ENCODE results near the gene ARHGAP15.

The ARHGAP15 gene

DNA sequence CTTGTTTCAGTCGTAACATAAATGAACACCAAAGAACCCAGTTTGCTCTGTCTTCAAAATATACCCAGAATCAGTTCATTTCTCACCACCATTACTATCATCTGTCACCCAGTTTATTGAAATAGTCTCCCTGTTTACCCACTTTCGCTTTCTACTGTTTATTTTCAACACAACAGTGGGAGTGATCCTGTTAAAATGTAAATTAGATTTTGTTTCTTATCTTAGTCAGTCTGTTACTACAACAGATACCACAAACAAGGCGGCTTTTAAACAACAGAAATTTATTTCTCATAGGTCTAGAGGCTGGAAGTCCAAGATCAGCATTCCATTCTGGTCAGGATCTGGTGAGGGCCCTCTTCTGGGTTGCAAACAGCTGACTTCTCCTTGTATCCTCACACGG is 74.8 kb downstream of the ARHGAP15 start:
- no peak overlapping the region for H3K4me3 ChIP-seq (ENCODE audit: low read depth, low read length, poor library complexity, severe bottlenecking)
- H4K20me1 ChIP-seq (ENCODE audit: insufficient read depth, low read length) = no peaks in the 10 kb centered on the region
- no peaks in the 10 kb centered on the region for H3K79me2 ChIP-seq (ENCODE audit: insufficient read depth, low read length)
- no peaks in the 10 kb centered on the region for H3K9me3 ChIP-seq (ENCODE audit: low read length)
- no peaks in the 10 kb centered on the region for H3K4me1 ChIP-seq (ENCODE audit: insufficient read depth, low read length, severe bottlenecking)
- H3F3A ChIP-seq (ENCODE audit: insufficient read depth, low read length) = no peaks in the 10 kb centered on the region
- no peak overlapping the region for H3K4me2 ChIP-seq (ENCODE audit: low read length)
- H3K27me3 ChIP-seq (ENCODE audit: insufficient read depth, low read length) = no peaks in the 10 kb centered on the region
- H3K27ac ChIP-seq (ENCODE audit: low read depth, low read length, poor library complexity, severe bottlenecking) = no peak overlapping the region
- peaks cover 3% of the 10 kb centered on the region; the same call in 1 of the 2 replicates for H3K9me2 ChIP-seq (ENCODE audit: low read depth, low read length)
- no peak overlapping the region for H2AFZ ChIP-seq (ENCODE audit: low read length)
- H3K36me3 ChIP-seq (ENCODE audit: insufficient read depth, low read length) = peaks cover 73% of the 10 kb centered on the region
- no peak overlapping the region for H3K9ac ChIP-seq (ENCODE audit: low read length)
- TF ChIP-seq, protein P1, sequence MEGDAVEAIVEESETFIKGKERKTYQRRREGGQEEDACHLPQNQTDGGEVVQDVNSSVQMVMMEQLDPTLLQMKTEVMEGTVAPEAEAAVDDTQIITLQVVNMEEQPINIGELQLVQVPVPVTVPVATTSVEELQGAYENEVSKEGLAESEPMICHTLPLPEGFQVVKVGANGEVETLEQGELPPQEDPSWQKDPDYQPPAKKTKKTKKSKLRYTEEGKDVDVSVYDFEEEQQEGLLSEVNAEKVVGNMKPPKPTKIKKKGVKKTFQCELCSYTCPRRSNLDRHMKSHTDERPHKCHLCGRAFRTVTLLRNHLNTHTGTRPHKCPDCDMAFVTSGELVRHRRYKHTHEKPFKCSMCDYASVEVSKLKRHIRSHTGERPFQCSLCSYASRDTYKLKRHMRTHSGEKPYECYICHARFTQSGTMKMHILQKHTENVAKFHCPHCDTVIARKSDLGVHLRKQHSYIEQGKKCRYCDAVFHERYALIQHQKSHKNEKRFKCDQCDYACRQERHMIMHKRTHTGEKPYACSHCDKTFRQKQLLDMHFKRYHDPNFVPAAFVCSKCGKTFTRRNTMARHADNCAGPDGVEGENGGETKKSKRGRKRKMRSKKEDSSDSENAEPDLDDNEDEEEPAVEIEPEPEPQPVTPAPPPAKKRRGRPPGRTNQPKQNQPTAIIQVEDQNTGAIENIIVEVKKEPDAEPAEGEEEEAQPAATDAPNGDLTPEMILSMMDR (IDR thresholded peaks at IDR 0.05; ENCODE audit: low read length) = no peak
- no peak for TF ChIP-seq EZH2 (IDR thresholded peaks at IDR 0.05; ENCODE audit: borderline replicate concordance, low read length)

DNA sequence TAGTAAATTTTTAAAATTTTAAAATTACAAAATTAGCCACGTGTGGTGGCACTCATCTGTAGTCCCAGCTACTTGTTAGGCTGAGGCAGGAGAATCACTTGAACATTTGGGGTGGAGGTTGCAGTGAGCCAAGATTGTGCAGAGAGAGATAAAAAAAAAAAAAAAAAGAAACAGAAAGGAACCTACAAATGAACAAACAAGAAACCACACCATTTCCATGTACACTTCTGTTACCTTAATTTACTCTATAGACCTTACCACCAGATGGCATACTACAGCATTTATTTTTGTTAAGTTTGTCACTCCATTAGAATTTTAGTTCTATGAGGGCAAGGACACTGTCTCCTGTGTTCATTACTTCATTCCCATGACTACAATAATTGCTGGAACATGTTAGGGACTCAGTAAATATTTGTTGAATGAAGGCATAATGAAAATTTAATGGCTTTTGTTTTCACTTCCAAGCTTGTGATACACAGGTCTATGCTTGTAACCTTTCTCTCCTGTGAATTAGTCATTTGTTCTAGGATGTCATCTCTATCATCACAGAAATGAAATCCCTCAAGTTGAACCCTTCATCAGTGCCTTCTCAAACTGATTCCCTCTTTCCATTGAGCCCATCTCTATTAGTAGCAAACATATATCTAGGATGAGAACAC is 76.0 kb downstream of the ARHGAP15 start:
- TF ChIP-seq EZH2 (IDR thresholded peaks at IDR 0.05; ENCODE audit: borderline replicate concordance, low read length) = no peak
- TF ChIP-seq, protein P1 (IDR thresholded peaks at IDR 0.05; ENCODE audit: low read length) = peak; percentile 44; the same call in 1 of the 2 replicates
- Histone ChIP-seq H3K36me3 (ENCODE audit: insufficient read depth, low read length) (peaks cover 74% of the 10 kb centered on the region), H2AFZ (ENCODE audit: low read length) (no peak overlapping the region), H3K9ac (ENCODE audit: low read length) (no peak overlapping the region), H3K9me2 (ENCODE audit: low read depth, low read length) (peaks cover 3% of the 10 kb centered on the region; the same call in 1 of the 2 replicates), H3K4me2 (ENCODE audit: low read length) (no peak overlapping the region), H3K79me2 (ENCODE audit: insufficient read depth, low read length) (no peaks in the 10 kb centered on the region), H3K4me1 (ENCODE audit: insufficient read depth, low read length, severe bottlenecking) (no peaks in the 10 kb centered on the region), H3K27me3 (ENCODE audit: insufficient read depth, low read length) (no peaks in the 10 kb centered on the region), H3K9me3 (ENCODE audit: low read length) (no peaks in the 10 kb centered on the region), H3K27ac (ENCODE audit: low read depth, low read length, poor library complexity, severe bottlenecking) (no peak overlapping the region), H3K4me3 (ENCODE audit: low read depth, low read length, poor library complexity, severe bottlenecking) (no peak overlapping the region), H4K20me1 (ENCODE audit: insufficient read depth, low read length) (no peaks in the 10 kb centered on the region), H3F3A (ENCODE audit: insufficient read depth, low read length) (no peaks in the 10 kb centered on the region)

DNA sequence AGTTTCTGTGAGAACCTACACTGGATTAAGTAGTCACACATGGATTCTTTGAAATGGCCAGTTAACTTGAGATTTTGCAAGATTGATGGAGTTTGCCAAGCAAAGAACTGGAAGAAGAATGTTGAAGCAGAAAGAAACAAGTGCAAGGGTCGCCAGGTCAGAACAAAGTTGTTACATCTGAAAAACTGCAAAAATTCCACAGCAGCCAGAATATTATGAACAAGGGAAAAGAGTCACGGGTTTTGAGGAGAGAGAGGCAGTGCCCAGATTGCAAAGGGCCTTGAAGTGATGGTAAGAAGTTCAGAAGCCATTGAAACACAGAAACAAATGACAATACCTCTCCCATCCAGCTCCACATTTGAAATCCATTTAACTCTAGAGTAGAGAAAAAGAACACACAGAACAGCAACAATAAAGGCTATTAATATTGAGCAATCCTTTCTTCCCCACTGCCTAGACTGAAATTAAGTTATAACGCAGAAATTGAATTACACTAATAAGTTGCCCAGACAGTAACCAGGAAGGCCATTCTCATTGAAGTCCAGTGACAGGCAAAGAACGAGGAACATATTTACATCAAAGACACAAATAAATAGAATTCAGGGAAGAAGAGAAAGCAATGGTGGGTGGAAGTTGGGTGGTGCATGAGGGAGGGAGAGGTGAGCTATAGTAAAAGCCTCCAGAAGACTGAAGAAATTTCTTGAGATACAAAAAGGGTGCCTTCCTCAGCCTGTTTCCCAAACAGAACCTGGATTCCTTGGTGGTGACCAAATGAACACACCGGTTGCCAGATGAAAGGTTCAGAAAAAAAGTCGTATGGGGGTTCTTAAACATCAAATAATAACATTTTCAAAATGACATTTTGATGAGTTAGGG is 80.6 kb downstream of the ARHGAP15 start:
- Histone ChIP-seq H2AFZ (ENCODE audit: low read length) (no peak overlapping the region), H3K27ac (ENCODE audit: low read depth, low read length, poor library complexity, severe bottlenecking) (no peak overlapping the region), H3K4me2 (ENCODE audit: low read length) (no peak overlapping the region), H3K4me1 (ENCODE audit: insufficient read depth, low read length, severe bottlenecking) (no peaks in the 10 kb centered on the region), H4K20me1 (ENCODE audit: insufficient read depth, low read length) (no peaks in the 10 kb centered on the region), H3K79me2 (ENCODE audit: insufficient read depth, low read length) (no peaks in the 10 kb centered on the region), H3K4me3 (ENCODE audit: low read depth, low read length, poor library complexity, severe bottlenecking) (no peak overlapping the region), H3K9me3 (ENCODE audit: low read length) (no peaks in the 10 kb centered on the region), H3K9ac (ENCODE audit: low read length) (no peak overlapping the region), H3K9me2 (ENCODE audit: low read depth, low read length) (peaks cover 3% of the 10 kb centered on the region; the same call in 1 of the 2 replicates), H3K36me3 (ENCODE audit: insufficient read depth, low read length) (peaks cover 48% of the 10 kb centered on the region), H3F3A (ENCODE audit: insufficient read depth, low read length) (no peaks in the 10 kb centered on the region), H3K27me3 (ENCODE audit: insufficient read depth, low read length) (no peaks in the 10 kb centered on the region)
- TF ChIP-seq, protein P1 (IDR thresholded peaks at IDR 0.05; ENCODE audit: low read length) = no peak
- TF ChIP-seq EZH2 (IDR thresholded peaks at IDR 0.05; ENCODE audit: borderline replicate concordance, low read length) = no peak
